HepG2 (cell line): ENCODE data around the gene MRPS21.

Source experiments
- ARNT2 ChIP-seq: sonication (generic); formaldehyde crosslinking; IDR thresholded peaks from 2 replicates; pipeline ENCODE4 v1.8.0; 2022; ENCODE audit warnings: mild to moderate bottlenecking, low read depth, missing genetic modification reagents, moderate library complexity
- ELF4 ChIP-seq: sonication (generic); formaldehyde crosslinking; IDR thresholded peaks from 2 replicates; pipeline ENCODE4 v1.5.0; 2020; ENCODE audit warnings: missing genetic modification reagents, mild to moderate bottlenecking, moderate library complexity, borderline replicate concordance
- JUN ChIP-seq: sonication (generic); formaldehyde crosslinking; IDR thresholded peaks from 2 replicates; pipeline ENCODE4 v1.4.0; 2020; ENCODE audit warnings: mild to moderate bottlenecking, missing genetic modification reagents
- PHF8 ChIP-seq: sonication (generic); formaldehyde crosslinking; IDR thresholded peaks from 2 replicates; pipeline ENCODE4 v1.5.0; 2020; ENCODE audit warnings: missing genetic modification reagents
- POLR2A ChIP-seq, 2 experiments: IDR thresholded peaks; 2 replicates each; pipeline ENCODE4 v1.6.1; 2011; ENCODE audit warnings: low read depth in 2 of 2, low read length in 2 of 2, mild to moderate bottlenecking in 1 of 2, moderate library complexity in 1 of 2; ENCODE audit not compliant: insufficient read depth in 1 of 2
- TAF1 ChIP-seq: sonication (generic); formaldehyde crosslinking; IDR thresholded peaks from 2 replicates; pipeline ENCODE4 v1.4.0; 2020; ENCODE audit warnings: missing genetic modification reagents
- TF ChIP-seq, protein P1 (sequence below): sonication (generic); formaldehyde crosslinking; IDR thresholded peaks from 2 replicates; pipeline ENCODE4 v1.5.0; 2020; ENCODE audit warnings: missing genetic modification reagents

DNA sequence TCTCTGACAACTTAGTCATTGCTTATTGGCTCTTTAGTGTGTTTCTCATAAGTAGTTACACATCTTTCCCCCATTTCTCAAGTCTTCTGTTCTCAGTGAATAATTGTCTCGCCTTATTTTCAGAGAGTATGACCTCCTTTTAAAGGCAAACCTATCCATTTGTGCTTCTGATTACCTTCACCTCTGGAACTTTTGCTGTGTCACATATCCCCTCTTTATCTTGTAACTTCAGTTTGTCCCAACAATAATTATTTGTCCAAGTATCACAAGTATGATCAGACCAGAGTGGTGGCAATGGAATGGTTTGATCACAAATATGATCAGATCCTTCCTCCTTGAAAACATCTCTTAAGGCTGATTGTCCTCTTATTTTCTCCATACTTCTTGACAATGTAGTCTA, 5.3 kb upstream of the MRPS21 start:
- no peak for TF ChIP-seq POLR2A (IDR thresholded peaks at IDR 0.05; ENCODE audit: insufficient read depth in 1 of 2, low read depth in 2 of 2, low read length in 2 of 2)
- TF ChIP-seq, protein P1, sequence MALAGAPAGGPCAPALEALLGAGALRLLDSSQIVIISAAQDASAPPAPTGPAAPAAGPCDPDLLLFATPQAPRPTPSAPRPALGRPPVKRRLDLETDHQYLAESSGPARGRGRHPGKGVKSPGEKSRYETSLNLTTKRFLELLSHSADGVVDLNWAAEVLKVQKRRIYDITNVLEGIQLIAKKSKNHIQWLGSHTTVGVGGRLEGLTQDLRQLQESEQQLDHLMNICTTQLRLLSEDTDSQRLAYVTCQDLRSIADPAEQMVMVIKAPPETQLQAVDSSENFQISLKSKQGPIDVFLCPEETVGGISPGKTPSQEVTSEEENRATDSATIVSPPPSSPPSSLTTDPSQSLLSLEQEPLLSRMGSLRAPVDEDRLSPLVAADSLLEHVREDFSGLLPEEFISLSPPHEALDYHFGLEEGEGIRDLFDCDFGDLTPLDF (CRISPR knock-in tag), result no peak
- no peak for TF ChIP-seq ARNT2
- no peak for TF ChIP-seq PHF8 (CRISPR knock-in tag)
- TF ChIP-seq ELF4, result no peak
- no peak for TF ChIP-seq TAF1
- no peak for TF ChIP-seq JUN
